Kidney (tissue), 14 donors: Measurements from ENCODE around the gene PLD1. TPM values are rescaled to one million over a fixed set of nuclear protein-coding genes. Genes with fewer than 3 reads are reported as not detected.

Experiments used
- DNase-seq, 5 donors: peaks; one replicate each; pipeline ENCODE4 v3.0.0-alpha.2; 2013 to 2020
- FAIRE-seq: peaks from 2 replicates; lab custom pipeline; 2012; peaks lifted over from hg19 to GRCh38; lab: Jason Lieb, UNC
- H3K27ac ChIP-seq, 2 donors: one replicate each; pipeline ENCODE4 v1.7.0; 2013; ENCODE audit warnings: low read depth in 2 of 2, low read length in 2 of 2, inconsistent platforms in 1 of 2
- H3K27me3 ChIP-seq: one replicate; pipeline ENCODE4 v1.7.1; 2013; ENCODE audit warnings: low read length, inconsistent platforms; ENCODE audit not compliant: control insufficient read depth, insufficient read depth
- H3K36me3 ChIP-seq, 3 donors: one replicate each; pipeline versions ENCODE4 v1.7.0 to v1.7.1; 2013; ENCODE audit warnings: low read length in 3 of 3, control low read depth in 1 of 3, inconsistent platforms in 1 of 3; ENCODE audit not compliant: insufficient read depth in 3 of 3, control insufficient read depth in 2 of 3
- H3K4me1 ChIP-seq, 3 donors: one replicate each; pipeline versions ENCODE4 v1.7.0 to v1.7.1; 2013; ENCODE audit warnings: low read length in 3 of 3, inconsistent platforms in 1 of 3, low read depth in 1 of 3; ENCODE audit not compliant: control insufficient read depth in 2 of 3, insufficient read depth in 2 of 3
- H3K4me3 ChIP-seq, 3 donors: one replicate each; pipeline versions ENCODE4 v1.7.0 to v1.8.1; 2013; ENCODE audit warnings: low read length in 3 of 3, control low read depth in 1 of 3, inconsistent platforms in 1 of 3
- H3K9ac ChIP-seq, 3 donors: one replicate each; pipeline versions ENCODE4 v1.7.0 to v1.7.1; 2013; ENCODE audit warnings: low read length in 3 of 3, control low read depth in 1 of 3, inconsistent platforms in 1 of 3
- H3K9me3 ChIP-seq, 3 donors: one replicate each; pipeline versions ENCODE4 v1.7.0 to v1.7.1; 2013; ENCODE audit warnings: low read length in 3 of 3, control low read depth in 1 of 3, inconsistent platforms in 1 of 3; ENCODE audit not compliant: control insufficient read depth in 2 of 3, insufficient read depth in 1 of 3
- CTCF ChIP-seq: IDR thresholded peaks from 3 replicates; pipeline ENCODE4 v1.5.1; 2012; ENCODE audit warnings: mild to moderate bottlenecking, moderate library complexity, borderline replicate concordance; ENCODE audit not compliant: insufficient read depth; ENCODE audit errors: extremely low read depth
- intact Hi-C: fragments of 100-400 bp; cut with DNase I; formaldehyde crosslinking; loops from one replicate; pipeline ENCODE4 v1.11.1; 2022
- polyA plus RNA-seq: library from polyadenylated mRNA; stranded (reverse); fragments of 350-450 nt; fragmentation: Illumina TruSeq; extraction: RNeasy Lipid Tissue Mini Kit (QIAGEN cat#74804); gene quantifications from one replicate; pipeline ENCODE4 v1.2.3, GENCODE V29; 2014; ENCODE audit warnings: low read depth, low replicate concordance; ENCODE audit not compliant: insufficient read depth
- total RNA-seq: library from RNA; stranded (reverse); fragmentation: NEBNext Ultra II Directional; extraction: Animal tissue kit (Norgen Biotek cat#: 25700); gene quantifications from one replicate; pipeline ENCODE4 v1.2.1, GENCODE V29; 2021
- donor health status: control.
- donor health status: control.
- donor health status: control.
- donor health status: control.
- donor health status: control.
- donor health status: DM: yes; HTN: yes; CAD: no.
- donor health status: Normal renal cell carcinoma (clear cell type).

The PLD1 gene
- total and polyA plus RNA-seq, 2 donors from 2014 or later = 11.2 to 24.3 TPM

- FAIRE-seq (peak; percentile 21), DNase-seq (peak in 2 of 5 donors; percentile 62 to 65)
- H3K27ac ChIP-seq = no peak overlapping the region
- no peaks in the 10 kb centered on the region for H3K27me3 ChIP-seq
- no peaks in the 10 kb centered on the region for H3K4me1 ChIP-seq
- H3K9ac ChIP-seq = no peak overlapping the region
- no peaks in the 10 kb centered on the region for H3K36me3 ChIP-seq
- H3K4me3 ChIP-seq = no peak overlapping the region
- peak; percentile 80 for TF ChIP-seq CTCF
- no peaks in the 10 kb centered on the region for H3K9me3 ChIP-seq
- intact Hi-C loops = loop anchor here (10.0 kb wide), 1 partner anchor 612 kb away; no protein-coding TSS in a partner anchor
Measured at GRCh38 chr3:171566803-171567422, 243.4 kb downstream of the PLD1 start.

- no peak for TF ChIP-seq CTCF
- no peak overlapping the region for H3K4me3 ChIP-seq
- DNase-seq = no peak
- H3K9ac ChIP-seq = no peak overlapping the region
- H3K27me3 ChIP-seq = no peaks in the 10 kb centered on the region
- no peaks in the 10 kb centered on the region for H3K4me1 ChIP-seq
- no peaks in the 10 kb centered on the region for H3K36me3 ChIP-seq
- intact Hi-C loops = loop anchor here (10.0 kb wide), 1 partner anchor 611 kb away; no protein-coding TSS in a partner anchor
- FAIRE-seq = no peak
- no peaks in the 10 kb centered on the region for H3K9me3 ChIP-seq
- no peak overlapping the region for H3K27ac ChIP-seq
Measured at GRCh38 chr3:171565481-171566058, 244.7 kb downstream of the PLD1 start.

GRCh38 chr3:171564748-171565480 lies 245.4 kb downstream of the PLD1 start:
- no peaks in the 10 kb centered on the region for H3K4me1 ChIP-seq
- H3K4me3 ChIP-seq = no peak overlapping the region
- no peak overlapping the region for H3K9ac ChIP-seq
- H3K9me3 ChIP-seq = no peaks in the 10 kb centered on the region
- DNase-seq = no peak
- no peaks in the 10 kb centered on the region for H3K27me3 ChIP-seq
- no peaks in the 10 kb centered on the region for H3K36me3 ChIP-seq
- no peak overlapping the region for H3K27ac ChIP-seq
- FAIRE-seq = no peak
- no peak for TF ChIP-seq CTCF
- intact Hi-C loops = loop anchor here (10.0 kb wide), 1 partner anchor 610 kb away; no protein-coding TSS in a partner anchor
